ENCODE measurements around the gene SHH. TPM values are rescaled to one million over a fixed set of nuclear protein-coding genes. Genes with fewer than 3 reads are reported as not detected.

Gene SHH
- total and polyA plus RNA-seq, 2 of the 13 experiments (the other 11 are each of a cell fraction or from before 2014, with no cell fraction given) = 1.9 to 3.4 TPM

- TF ChIP-seq HMGXB3 (CRISPR knock-in tag; IDR thresholded peaks at IDR 0.05; ENCODE audit: borderline replicate concordance) = no peak
- TF ChIP-seq MTA1 (CRISPR knock-in tag; IDR thresholded peaks at IDR 0.05; ENCODE audit: borderline replicate concordance) = no peak
- no peak for TF ChIP-seq ZNF30 (CRISPR knock-in tag; IDR thresholded peaks at IDR 0.05)
- no peak for TF ChIP-seq ZMYM4 (CRISPR knock-in tag; IDR thresholded peaks at IDR 0.05)
- no peak for TF ChIP-seq ZBTB8A (CRISPR knock-in tag; IDR thresholded peaks at IDR 0.05; ENCODE audit: borderline replicate concordance, low read depth)
- TF ChIP-seq KDM3A (CRISPR knock-in tag; IDR thresholded peaks at IDR 0.05; ENCODE audit: low read depth) = no peak
- TF ChIP-seq CSRNP1 (CRISPR knock-in tag; IDR thresholded peaks at IDR 0.05) = no peak
- peak in 1 of 2 experiments; percentile 20; a peak in 1 of 4 replicates for TF ChIP-seq HMGXB4 (CRISPR knock-in tag; IDR thresholded peaks at IDR 0.05; ENCODE audit: borderline replicate concordance in 1 of 2, low read depth in 1 of 2)
- no peak for TF ChIP-seq AHR (CRISPR knock-in tag; IDR thresholded peaks at IDR 0.05)
- no peak for TF ChIP-seq ZBTB44 (CRISPR knock-in tag; IDR thresholded peaks at IDR 0.05)
- no peak for TF ChIP-seq MTERF4 (CRISPR knock-in tag; IDR thresholded peaks at IDR 0.05)
- TF ChIP-seq SKIL (CRISPR knock-in tag; IDR thresholded peaks at IDR 0.05; ENCODE audit: borderline replicate concordance) = peak; percentile 44
- no peak; the same call in 1 of the 2 replicates for TF ChIP-seq ERF (CRISPR knock-in tag; IDR thresholded peaks at IDR 0.05)
- TF ChIP-seq CBX5 (CRISPR knock-in tag; IDR thresholded peaks at IDR 0.05; ENCODE audit: borderline replicate concordance) = no peak
- no peak for TF ChIP-seq DPF2 (CRISPR knock-in tag; IDR thresholded peaks at IDR 0.05; ENCODE audit: borderline replicate concordance, low read depth)
These were observed 4.3 kb downstream of the SHH start (continued) for GRCh38 chr7:155807789-155808548.

Data from HepG2 (cell line).